Stimulated activated CD8-positive, alpha-beta memory T cell treated with anti-CD3 and anti-CD28 coated beads, Interleukin-4, amount 100 ng/mL, for 4 hours (primary cell): ENCODE results near the gene CKB.

Experiments used
- DNase-seq, 2 donors: peaks; one replicate each; pipeline ENCODE4 v3.0.0-alpha.2; 2020; ENCODE audit warnings: low read depth in 2 of 2, low spot score in 1 of 2

The CKB gene

DNA sequence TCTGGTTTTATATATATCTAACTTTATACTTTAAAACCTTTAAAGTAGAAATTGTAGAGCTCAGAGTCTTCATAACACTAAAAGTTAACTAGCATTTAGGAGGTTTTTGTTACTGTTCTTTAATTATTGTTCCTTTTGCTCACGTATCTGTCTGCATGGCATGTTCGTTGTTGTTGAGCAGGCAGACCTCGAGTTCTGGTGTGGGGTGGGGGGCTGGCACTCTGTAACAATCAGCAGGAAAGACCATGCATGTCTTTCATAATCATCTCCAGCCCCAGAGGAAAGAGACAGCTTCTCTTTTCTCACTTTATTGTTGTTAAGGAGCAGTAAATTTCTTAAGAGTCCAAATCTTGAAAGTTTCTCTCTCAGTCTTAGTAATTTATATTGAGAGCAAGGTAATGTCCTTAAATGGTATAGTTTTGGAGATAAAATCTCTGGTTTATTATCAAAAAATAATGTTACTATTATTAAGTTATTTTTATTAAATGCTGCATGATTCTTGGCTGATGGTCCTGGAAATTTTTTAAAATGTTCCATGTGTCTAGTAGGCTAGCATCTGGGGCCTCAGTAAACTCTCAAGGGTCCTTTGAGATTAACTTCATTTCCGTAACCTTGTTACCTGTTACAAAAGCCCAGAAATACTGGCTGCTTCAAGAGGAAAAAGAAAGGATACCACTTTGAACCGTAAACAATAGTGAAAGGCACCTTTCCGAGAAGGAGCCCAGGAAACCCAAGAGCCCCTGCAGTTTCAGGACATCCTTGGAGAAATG, 30.3 kb downstream of the CKB start:
- no peak for DNase-seq

DNA sequence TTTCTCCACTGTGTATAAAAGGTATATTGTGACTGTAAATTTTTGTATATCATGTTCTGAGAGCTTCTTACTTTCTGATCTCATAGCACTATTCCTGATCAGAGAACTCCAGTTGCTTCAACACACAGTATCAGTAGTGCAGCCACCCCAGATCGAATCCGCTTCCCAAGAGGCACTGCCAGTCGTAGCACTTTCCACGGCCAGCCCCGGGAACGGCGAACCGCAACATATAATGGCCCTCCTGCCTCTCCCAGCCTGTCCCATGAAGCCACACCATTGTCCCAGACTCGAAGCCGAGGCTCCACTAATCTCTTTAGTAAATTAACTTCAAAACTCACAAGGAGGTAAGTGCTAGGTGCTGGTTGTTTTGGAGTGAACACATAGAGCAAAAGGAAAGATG, 30.9 kb downstream of the CKB start:
- DNase-seq: no peak

GRCh38 chr14:103489621-103490020, 33.0 kb downstream of the CKB start:
- no peak for DNase-seq

GRCh38 chr14:103488960-103489359, 33.7 kb downstream of the CKB start:
- DNase-seq: no peak

- DNase-seq: no peak
Observed at GRCh38 chr14:103488071-103488470, 34.6 kb downstream of the CKB start.

DNA sequence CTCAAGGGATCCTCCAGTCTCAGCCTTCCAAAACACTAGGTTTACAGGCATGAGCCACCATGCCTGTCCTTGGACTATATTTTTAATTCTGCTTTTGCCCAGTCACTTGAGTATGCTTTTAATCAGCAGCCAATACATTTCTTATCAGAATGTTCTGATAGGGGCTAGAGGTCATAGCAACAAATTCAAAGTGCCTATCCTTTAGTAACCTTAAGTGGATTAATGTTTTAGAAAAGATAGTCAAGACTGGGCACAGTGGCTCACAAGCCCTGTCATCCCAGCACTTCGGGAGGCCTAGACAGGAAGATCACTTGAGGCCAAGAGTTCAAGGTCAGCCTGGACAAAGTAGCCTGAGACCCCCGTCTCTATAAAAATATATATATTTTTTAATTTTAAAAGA, 37.1 kb downstream of the CKB start:
- no peak for DNase-seq

- no peak for DNase-seq
Observed at GRCh38 chr14:103483600-103483999, 39.0 kb downstream of the CKB start.

DNA sequence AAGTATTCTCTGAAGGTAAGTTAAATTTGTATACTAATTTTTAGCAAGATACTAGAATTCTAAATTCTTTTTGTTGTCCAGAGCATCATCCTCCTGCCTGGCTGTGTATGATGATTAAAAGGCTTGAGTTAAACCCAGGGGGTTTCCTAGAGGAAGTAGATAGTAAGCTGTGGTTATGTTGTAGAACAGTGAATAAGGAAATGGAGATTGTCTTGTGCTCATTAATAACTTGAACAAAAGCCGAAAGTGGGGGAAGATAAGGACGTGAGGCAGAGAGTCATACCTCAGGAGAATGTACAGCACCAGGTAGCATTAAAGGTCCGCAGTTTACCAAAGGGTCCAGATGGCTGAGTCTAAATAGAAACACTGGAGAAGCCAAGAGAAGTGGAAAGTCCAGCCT, 42.0 kb downstream of the CKB start:
- no peak for DNase-seq

GRCh38 chr14:103476631-103477030, 46.0 kb downstream of the CKB start:
- DNase-seq: no peak

- DNase-seq: no peak
Observed at GRCh38 chr14:103476065-103476464, 46.6 kb downstream of the CKB start.

- DNase-seq: no peak
Observed at GRCh38 chr14:103474893-103475292, 47.7 kb downstream of the CKB start.

- DNase-seq: no peak
Observed at GRCh38 chr14:103472939-103473338, 49.7 kb downstream of the CKB start.
